Measurements from ENCODE around the gene AOPEP. TPM values are rescaled to one million over a fixed set of nuclear protein-coding genes. Genes with fewer than 3 reads are reported as not detected.

The AOPEP gene
- total and polyA plus RNA-seq, 2 donors (not counting 3 experiments of a cell fraction or from before 2014, with no cell fraction given), result 20.2 to 41.6 TPM

DNA sequence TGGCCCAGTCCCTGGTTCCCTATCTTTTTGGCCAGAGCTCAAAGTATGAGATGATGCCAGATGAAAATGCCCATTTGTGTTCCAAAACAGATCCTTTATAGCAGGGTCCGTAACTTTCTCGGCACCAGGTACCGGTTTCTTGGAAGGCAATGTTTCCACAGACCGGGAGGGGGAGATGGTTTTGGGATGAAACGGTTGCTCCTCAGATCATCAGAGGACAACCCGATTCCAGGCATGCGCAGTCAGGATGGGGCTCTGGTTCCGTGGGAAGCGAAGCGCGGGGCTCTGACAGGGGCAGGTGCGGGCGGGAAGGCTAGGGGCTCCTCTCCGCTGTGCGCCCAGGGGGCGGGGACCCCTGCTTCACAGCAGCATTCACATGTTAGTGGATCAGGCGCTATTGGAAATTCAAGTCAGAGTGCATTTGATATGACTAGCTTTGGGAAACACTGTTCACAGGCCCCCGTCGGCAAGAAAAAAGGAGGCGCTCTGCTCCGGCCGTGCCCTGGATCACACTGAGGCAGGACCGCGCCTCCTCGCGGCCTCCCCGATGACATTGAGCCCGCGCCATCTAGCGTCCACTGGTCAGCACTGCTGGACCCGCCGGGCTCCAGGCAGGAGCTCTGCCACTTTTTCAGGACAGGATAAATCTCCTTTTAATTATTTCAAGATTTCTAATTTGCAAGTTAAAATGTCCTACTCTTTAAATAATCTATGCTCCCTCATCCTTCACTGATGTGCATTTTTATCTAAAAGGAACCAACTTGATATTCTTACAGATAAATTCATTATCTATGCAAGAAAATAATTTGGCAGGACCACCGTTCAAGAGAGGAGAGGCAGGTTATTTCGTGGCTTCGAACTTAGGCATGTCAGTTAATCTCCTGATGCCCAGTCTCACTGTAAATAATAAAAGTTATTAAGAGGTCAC, 401.0 kb downstream of the AOPEP start:
- Histone ChIP-seq H2AFZ (ENCODE audit: low read depth, low read length) (peak overlapping the region; percentile 76), H3K4me3 (replicated peaks in 1 of 3; ENCODE audit: insufficient read depth in 1 of 3, low read depth in 1 of 3, low read length in 3 of 3) (peak overlapping the region in 2 of 3 experiments; percentile 33 to 46), H3K79me2 (ENCODE audit: control insufficient read depth, insufficient read depth, low read length) (no peaks in the 10 kb centered on the region), H3K9me3 (replicated peaks; ENCODE audit: control insufficient read depth, insufficient read depth, low read length) (no peaks in the 10 kb centered on the region), H3K27me3 (ENCODE audit: control insufficient read depth in 2 of 2, insufficient read depth in 2 of 2, low read length in 2 of 2) (no peaks in the 10 kb centered on the region), H3K27ac (ENCODE audit: insufficient read depth, low read depth, low read length) (no peak overlapping the region), H3K9me1 (replicated peaks; ENCODE audit: control insufficient read depth, extremely low read depth, insufficient read depth, low read length) (no peaks in the 10 kb centered on the region), H3K4me1 (ENCODE audit: control insufficient read depth, extremely low read depth, insufficient read depth, low read length) (no peaks in the 10 kb centered on the region), H4K20me1 (replicated peaks; ENCODE audit: control insufficient read depth, extremely low read depth, insufficient read depth, low read length) (no peaks in the 10 kb centered on the region), H3K9ac (replicated peaks; ENCODE audit: extremely low read depth, insufficient read depth, low read length) (no peak overlapping the region), H3K36me3 (ENCODE audit: control insufficient read depth in 2 of 2, extremely low read depth in 1 of 2, insufficient read depth in 2 of 2, low read length in 2 of 2) (no peaks in the 10 kb centered on the region), H3K4me2 (ENCODE audit: insufficient read depth, low read length) (peak overlapping the region; percentile 73)
- ChIA-PET POLR2A (interaction anchor here (1.6 kb wide), 1 partner anchor 447 kb away, joined by 6 read pairs; no protein-coding TSS in a partner anchor), CTCF (interaction anchor here (0.5 to 13.7 kb wide), 105 partner anchors 10 to 1091 kb away, joined by 3 to 707 read pairs (median 4); partner anchors contain the start of gene AOPEP)
- dilution Hi-C loops (cut with MboI; ENCODE audit: extremely low pct_ligation_motif_present, low sequenced_read_pairs), result loop anchor here (25.0 kb wide), 1 partner anchor 465 kb away; no protein-coding TSS in a partner anchor
- no TSS peak for BruUV-seq (replicated peaks)
- TF ChIP-seq, protein P1, sequence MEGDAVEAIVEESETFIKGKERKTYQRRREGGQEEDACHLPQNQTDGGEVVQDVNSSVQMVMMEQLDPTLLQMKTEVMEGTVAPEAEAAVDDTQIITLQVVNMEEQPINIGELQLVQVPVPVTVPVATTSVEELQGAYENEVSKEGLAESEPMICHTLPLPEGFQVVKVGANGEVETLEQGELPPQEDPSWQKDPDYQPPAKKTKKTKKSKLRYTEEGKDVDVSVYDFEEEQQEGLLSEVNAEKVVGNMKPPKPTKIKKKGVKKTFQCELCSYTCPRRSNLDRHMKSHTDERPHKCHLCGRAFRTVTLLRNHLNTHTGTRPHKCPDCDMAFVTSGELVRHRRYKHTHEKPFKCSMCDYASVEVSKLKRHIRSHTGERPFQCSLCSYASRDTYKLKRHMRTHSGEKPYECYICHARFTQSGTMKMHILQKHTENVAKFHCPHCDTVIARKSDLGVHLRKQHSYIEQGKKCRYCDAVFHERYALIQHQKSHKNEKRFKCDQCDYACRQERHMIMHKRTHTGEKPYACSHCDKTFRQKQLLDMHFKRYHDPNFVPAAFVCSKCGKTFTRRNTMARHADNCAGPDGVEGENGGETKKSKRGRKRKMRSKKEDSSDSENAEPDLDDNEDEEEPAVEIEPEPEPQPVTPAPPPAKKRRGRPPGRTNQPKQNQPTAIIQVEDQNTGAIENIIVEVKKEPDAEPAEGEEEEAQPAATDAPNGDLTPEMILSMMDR (IDR thresholded peaks at IDR 0.05; ENCODE audit: extremely low read depth in 1 of 2, insufficient read depth in 1 of 2, low read depth in 1 of 2, low read length in 2 of 2), result peak; percentile 97 to 99
- TF ChIP-seq FOS (IDR thresholded peaks at IDR 0.05; ENCODE audit: borderline replicate concordance, insufficient read depth, low read length), result no peak
- peak; percentile 75 for FAIRE-seq
- intact Hi-C loops (cut with micrococcal nuclease), result loop anchor here (1.0 to 2.0 kb wide), 4 partner anchors 121 to 458 kb away; no protein-coding TSS in a partner anchor
- DNase-seq (ENCODE audit: low read depth, low spot score), result peak; percentile 78

DNA sequence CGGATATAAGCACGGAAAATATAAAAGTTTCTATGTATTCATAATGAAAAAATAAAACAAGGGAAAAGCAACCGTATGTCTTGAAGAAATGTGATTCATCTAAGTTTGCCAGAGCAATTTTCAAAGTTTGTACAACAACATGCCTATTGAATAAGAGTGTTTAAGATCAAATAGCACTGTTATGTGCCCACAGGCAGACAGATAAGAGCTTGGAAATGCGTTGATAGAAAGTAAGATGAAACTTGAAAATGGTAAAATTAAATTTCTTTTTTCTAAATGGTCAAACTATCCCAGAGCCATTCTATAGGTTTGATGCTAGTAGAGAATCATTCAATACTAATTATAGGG, 401.7 kb downstream of the AOPEP start:
- dilution Hi-C loops (cut with MboI; ENCODE audit: extremely low pct_ligation_motif_present, low sequenced_read_pairs) (loop anchor here (25.0 kb wide), 1 partner anchor 466 kb away; no protein-coding TSS in a partner anchor), intact Hi-C loops (cut with micrococcal nuclease) (no loop called here)
- H3K27me3 ChIP-seq (ENCODE audit: control insufficient read depth in 2 of 2, insufficient read depth in 2 of 2, low read length in 2 of 2), result no peaks in the 10 kb centered on the region
- DNase-seq (ENCODE audit: low read depth, low spot score), result no peak
- H3K4me1 ChIP-seq (ENCODE audit: control insufficient read depth, extremely low read depth, insufficient read depth, low read length), result no peaks in the 10 kb centered on the region
- no peaks in the 10 kb centered on the region for H3K9me3 ChIP-seq (replicated peaks; ENCODE audit: control insufficient read depth, insufficient read depth, low read length)
- TF ChIP-seq FOS (IDR thresholded peaks at IDR 0.05; ENCODE audit: borderline replicate concordance, insufficient read depth, low read length) (no peak), JUN (IDR thresholded peaks at IDR 0.05; ENCODE audit: borderline replicate concordance, insufficient read depth, insufficient read length, low read depth) (no peak), GATA2 (IDR thresholded peaks at IDR 0.05; ENCODE audit: insufficient read depth, insufficient read length, low read depth, low read length) (no peak), MYC (IDR thresholded peaks at IDR 0.05; ENCODE audit: low read depth, low read length) (no peak), POLR2AphosphoS5 (IDR thresholded peaks at IDR 0.05; ENCODE audit: insufficient read depth, low read depth, low read length) (no peak), POLR2A (IDR thresholded peaks at IDR 0.05; ENCODE audit: low read depth, low read length) (no peak), EZH2 (IDR thresholded peaks at IDR 0.05; ENCODE audit: borderline replicate concordance, low read depth, low read length, severe bottlenecking) (no peak)
- TF ChIP-seq, protein P2, sequence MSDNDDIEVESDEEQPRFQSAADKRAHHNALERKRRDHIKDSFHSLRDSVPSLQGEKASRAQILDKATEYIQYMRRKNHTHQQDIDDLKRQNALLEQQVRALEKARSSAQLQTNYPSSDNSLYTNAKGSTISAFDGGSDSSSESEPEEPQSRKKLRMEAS (IDR thresholded peaks at IDR 0.05; ENCODE audit: insufficient read depth, insufficient read length), result no peak
- TF ChIP-seq, protein P1 (IDR thresholded peaks at IDR 0.05; ENCODE audit: extremely low read depth in 1 of 2, insufficient read depth in 1 of 2, low read depth in 1 of 2, low read length in 2 of 2), result no peak
- H4K20me1 ChIP-seq (replicated peaks; ENCODE audit: control insufficient read depth, extremely low read depth, insufficient read depth, low read length), result no peaks in the 10 kb centered on the region
- no peak overlapping the region for H3K4me2 ChIP-seq (ENCODE audit: insufficient read depth, low read length)
- H3K9ac ChIP-seq (replicated peaks; ENCODE audit: extremely low read depth, insufficient read depth, low read length), result no peak overlapping the region
- no peak overlapping the region for H2AFZ ChIP-seq (ENCODE audit: low read depth, low read length)
- ChIA-PET CTCF (interaction anchor here (0.5 to 13.7 kb wide), 102 partner anchors 10 to 1090 kb away, joined by 3 to 707 read pairs (median 4); partner anchors contain the start of gene AOPEP), POLR2A (interaction anchor here (1.6 kb wide), 1 partner anchor 447 kb away, joined by 6 read pairs; no protein-coding TSS in a partner anchor)
- no peaks in the 10 kb centered on the region for H3K9me1 ChIP-seq (replicated peaks; ENCODE audit: control insufficient read depth, extremely low read depth, insufficient read depth, low read length)
- no peaks in the 10 kb centered on the region for H3K36me3 ChIP-seq (ENCODE audit: control insufficient read depth in 2 of 2, extremely low read depth in 1 of 2, insufficient read depth in 2 of 2, low read length in 2 of 2)
- no peak overlapping the region for H3K4me3 ChIP-seq (replicated peaks in 1 of 3; ENCODE audit: insufficient read depth in 1 of 3, low read depth in 1 of 3, low read length in 3 of 3)
- FAIRE-seq, result no peak
- BruUV-seq (replicated peaks), result no TSS peak
- H3K79me2 ChIP-seq (ENCODE audit: control insufficient read depth, insufficient read depth, low read length), result no peaks in the 10 kb centered on the region
- no peak overlapping the region for H3K27ac ChIP-seq (ENCODE audit: insufficient read depth, low read depth, low read length)

Measured in endothelial cell of umbilical vein (primary cell).